Measurements from ENCODE around the gene EPHB1. TPM values are rescaled to one million over a fixed set of nuclear protein-coding genes. Genes with fewer than 3 reads are reported as not detected.
A peak's percentile ranks its signal among the peaks of the same experiment; 100 is the strongest.

Gene EPHB1
- 2.8 TPM for polyA plus RNA-seq (2013, experiment 1 of 2)
- 2.8 TPM for polyA plus RNA-seq (2013, experiment 2 of 2)

GRCh38 chr3:134794950-134795745, at the start of gene EPHB1:
Gene EPHB1 (plus strand): TSS chr3:134795260.
- Histone ChIP-seq H2BK15ac (replicated peaks; ENCODE audit: low read depth) (no peak within 1 kb of the TSS), H3K4me3 (ENCODE audit: low read length) (peak within 1 kb of the TSS; percentile 30), H3K23ac (ENCODE audit: low read length) (peak within 1 kb of the TSS; percentile 100), H4K5ac (ENCODE audit: low read length) (no peak within 1 kb of the TSS), H3K79me1 (ENCODE audit: low read length) (no peaks in the 10 kb centered on the region), H3K18ac (ENCODE audit: low read length) (no peak within 1 kb of the TSS), H3K56ac (ENCODE audit: low read length) (peak within 1 kb of the TSS; percentile 90), H3K36me3 (ENCODE audit: control insufficient read depth, insufficient read depth, low read length) (no peaks in the 10 kb centered on the region), H3K4me1 (ENCODE audit: control insufficient read depth, low read depth, low read length) (peaks cover 4% of the 10 kb centered on the region), H4K8ac (ENCODE audit: low read depth, low read length) (no peak within 1 kb of the TSS), H3K4me2 (ENCODE audit: low read length) (peak within 1 kb of the TSS; percentile 58), H3K27ac (ENCODE audit: low read depth, low read length) (no peak within 1 kb of the TSS), H3K27me3 (ENCODE audit: insufficient read depth, low read length, poor library complexity) (peaks cover 10% of the 10 kb centered on the region), H2AK5ac (ENCODE audit: low read length) (no peak within 1 kb of the TSS), H3K4ac (ENCODE audit: low read depth, low read length) (no peak within 1 kb of the TSS), H2BK5ac (ENCODE audit: low read length) (no peak within 1 kb of the TSS), H3K9ac (ENCODE audit: low read length) (peak within 1 kb of the TSS; percentile 70), H3K79me2 (ENCODE audit: control insufficient read depth, insufficient read depth, low read length) (no peaks in the 10 kb centered on the region), H2BK120ac (ENCODE audit: low read depth, low read length) (no peak within 1 kb of the TSS)
- WGBS (ENCODE audit: extremely low coverage, insufficient coverage, low lambda C conversion rate), result no CpG with 5 or more reads among the region's 70 CpGs
- peak; percentile 99 for DNase-seq

GRCh38 chr3:134748698-134749097, 46.4 kb upstream of the EPHB1 start:
- Histone ChIP-seq H4K8ac (ENCODE audit: low read depth, low read length) (no peak overlapping the region), H2BK5ac (ENCODE audit: low read length) (no peak overlapping the region), H3K9ac (ENCODE audit: low read length) (no peak overlapping the region), H2BK15ac (replicated peaks; ENCODE audit: low read depth) (no peak overlapping the region), H2BK120ac (ENCODE audit: low read depth, low read length) (no peak overlapping the region), H3K23ac (ENCODE audit: low read length) (no peak overlapping the region), H3K79me2 (ENCODE audit: control insufficient read depth, insufficient read depth, low read length) (no peaks in the 10 kb centered on the region), H4K5ac (ENCODE audit: low read length) (no peak overlapping the region), H3K4me3 (ENCODE audit: low read length) (no peak overlapping the region), H3K4me1 (ENCODE audit: control insufficient read depth, low read depth, low read length) (no peaks in the 10 kb centered on the region), H3K4ac (ENCODE audit: low read depth, low read length) (no peak overlapping the region), H3K4me2 (ENCODE audit: low read length) (no peak overlapping the region), H3K79me1 (ENCODE audit: low read length) (no peaks in the 10 kb centered on the region), H3K27me3 (ENCODE audit: insufficient read depth, low read length, poor library complexity) (no peaks in the 10 kb centered on the region), H3K56ac (ENCODE audit: low read length) (no peak overlapping the region), H2AK5ac (ENCODE audit: low read length) (no peak overlapping the region), H3K36me3 (ENCODE audit: control insufficient read depth, insufficient read depth, low read length) (no peaks in the 10 kb centered on the region), H3K18ac (ENCODE audit: low read length) (no peak overlapping the region), H3K27ac (ENCODE audit: low read depth, low read length) (no peak overlapping the region)
- DNase-seq, result no peak
- no CpG with 5 or more reads among the region's 1 CpG for WGBS (ENCODE audit: extremely low coverage, insufficient coverage, low lambda C conversion rate)

- H3K23ac ChIP-seq (ENCODE audit: low read length), result no peak overlapping the region
- H3K4me3 ChIP-seq (ENCODE audit: low read length), result no peak overlapping the region
- no peaks in the 10 kb centered on the region for H3K4me1 ChIP-seq (ENCODE audit: control insufficient read depth, low read depth, low read length)
- no peak overlapping the region for H3K9ac ChIP-seq (ENCODE audit: low read length)
- H3K79me2 ChIP-seq (ENCODE audit: control insufficient read depth, insufficient read depth, low read length), result no peaks in the 10 kb centered on the region
- H3K27me3 ChIP-seq (ENCODE audit: insufficient read depth, low read length, poor library complexity), result no peaks in the 10 kb centered on the region
- H3K36me3 ChIP-seq (ENCODE audit: control insufficient read depth, insufficient read depth, low read length), result no peaks in the 10 kb centered on the region
- H2BK120ac ChIP-seq (ENCODE audit: low read depth, low read length), result no peak overlapping the region
- no peak overlapping the region for H3K4me2 ChIP-seq (ENCODE audit: low read length)
- H3K79me1 ChIP-seq (ENCODE audit: low read length), result no peaks in the 10 kb centered on the region
- WGBS (ENCODE audit: extremely low coverage, insufficient coverage, low lambda C conversion rate), result no CpG with 5 or more reads among the region's 2 CpGs
- H4K5ac ChIP-seq (ENCODE audit: low read length), result no peak overlapping the region
- H4K8ac ChIP-seq (ENCODE audit: low read depth, low read length), result no peak overlapping the region
- no peak for DNase-seq
- no peak overlapping the region for H3K56ac ChIP-seq (ENCODE audit: low read length)
- no peak overlapping the region for H3K4ac ChIP-seq (ENCODE audit: low read depth, low read length)
- no peak overlapping the region for H3K18ac ChIP-seq (ENCODE audit: low read length)
- no peak overlapping the region for H2AK5ac ChIP-seq (ENCODE audit: low read length)
- H3K27ac ChIP-seq (ENCODE audit: low read depth, low read length), result no peak overlapping the region
- H2BK15ac ChIP-seq (replicated peaks; ENCODE audit: low read depth), result no peak overlapping the region
- no peak overlapping the region for H2BK5ac ChIP-seq (ENCODE audit: low read length)
Measured at GRCh38 chr3:134749174-134749573, 45.9 kb upstream of the EPHB1 start.

GRCh38 chr3:134749802-134750553, 45.1 kb upstream of the EPHB1 start:
- Histone ChIP-seq H3K4me2 (ENCODE audit: low read length) (no peak overlapping the region), H3K4ac (ENCODE audit: low read depth, low read length) (no peak overlapping the region), H3K4me1 (ENCODE audit: control insufficient read depth, low read depth, low read length) (no peaks in the 10 kb centered on the region), H2BK5ac (ENCODE audit: low read length) (no peak overlapping the region), H3K23ac (ENCODE audit: low read length) (no peak overlapping the region), H3K36me3 (ENCODE audit: control insufficient read depth, insufficient read depth, low read length) (no peaks in the 10 kb centered on the region), H2BK15ac (replicated peaks; ENCODE audit: low read depth) (no peak overlapping the region), H3K56ac (ENCODE audit: low read length) (no peak overlapping the region), H3K79me1 (ENCODE audit: low read length) (no peaks in the 10 kb centered on the region), H3K4me3 (ENCODE audit: low read length) (no peak overlapping the region), H3K79me2 (ENCODE audit: control insufficient read depth, insufficient read depth, low read length) (no peaks in the 10 kb centered on the region), H4K5ac (ENCODE audit: low read length) (no peak overlapping the region), H3K27me3 (ENCODE audit: insufficient read depth, low read length, poor library complexity) (no peaks in the 10 kb centered on the region), H2BK120ac (ENCODE audit: low read depth, low read length) (no peak overlapping the region), H3K9ac (ENCODE audit: low read length) (no peak overlapping the region), H4K8ac (ENCODE audit: low read depth, low read length) (no peak overlapping the region), H2AK5ac (ENCODE audit: low read length) (no peak overlapping the region), H3K18ac (ENCODE audit: low read length) (no peak overlapping the region), H3K27ac (ENCODE audit: low read depth, low read length) (no peak overlapping the region)
- WGBS (ENCODE audit: extremely low coverage, insufficient coverage, low lambda C conversion rate), result no CpG with 5 or more reads among the region's 7 CpGs
- peak; percentile 24 for DNase-seq

GRCh38 chr3:134751831-134752230, 43.2 kb upstream of the EPHB1 start:
- H3K4me3 ChIP-seq (ENCODE audit: low read length), result no peak overlapping the region
- H2BK15ac ChIP-seq (replicated peaks; ENCODE audit: low read depth), result no peak overlapping the region
- no peak overlapping the region for H3K18ac ChIP-seq (ENCODE audit: low read length)
- no peaks in the 10 kb centered on the region for H3K79me2 ChIP-seq (ENCODE audit: control insufficient read depth, insufficient read depth, low read length)
- no peak overlapping the region for H3K27ac ChIP-seq (ENCODE audit: low read depth, low read length)
- no peak overlapping the region for H2BK120ac ChIP-seq (ENCODE audit: low read depth, low read length)
- no peak overlapping the region for H4K8ac ChIP-seq (ENCODE audit: low read depth, low read length)
- no peak overlapping the region for H3K9ac ChIP-seq (ENCODE audit: low read length)
- no peak overlapping the region for H2AK5ac ChIP-seq (ENCODE audit: low read length)
- no peak overlapping the region for H2BK5ac ChIP-seq (ENCODE audit: low read length)
- DNase-seq, result no peak
- H3K23ac ChIP-seq (ENCODE audit: low read length), result no peak overlapping the region
- H3K56ac ChIP-seq (ENCODE audit: low read length), result no peak overlapping the region
- H3K4me2 ChIP-seq (ENCODE audit: low read length), result no peak overlapping the region
- no CpG with 5 or more reads among the region's 2 CpGs for WGBS (ENCODE audit: extremely low coverage, insufficient coverage, low lambda C conversion rate)
- H3K4me1 ChIP-seq (ENCODE audit: control insufficient read depth, low read depth, low read length), result no peaks in the 10 kb centered on the region
- H3K79me1 ChIP-seq (ENCODE audit: low read length), result no peaks in the 10 kb centered on the region
- no peaks in the 10 kb centered on the region for H3K36me3 ChIP-seq (ENCODE audit: control insufficient read depth, insufficient read depth, low read length)
- no peak overlapping the region for H3K4ac ChIP-seq (ENCODE audit: low read depth, low read length)
- no peak overlapping the region for H4K5ac ChIP-seq (ENCODE audit: low read length)
- no peaks in the 10 kb centered on the region for H3K27me3 ChIP-seq (ENCODE audit: insufficient read depth, low read length, poor library complexity)

Measured in mesendoderm (in vitro differentiated cells).